NB4 (cell line): ENCODE results near the gene TYW5.
A peak's percentile ranks its signal among the peaks of the same experiment; 100 is the strongest.

Experiments used
- DNase-seq: peaks from one replicate; pipeline ENCODE4 v3.0.0; 2010; ENCODE audit warnings: low read depth
- H3K4me3 ChIP-seq: one replicate; pipeline ENCODE4 v1.5.1; 2011; ENCODE audit warnings: mild to moderate bottlenecking, low read depth, low read length, moderate library complexity
- CTCF ChIP-seq: IDR thresholded peaks from one replicate; pipeline ENCODE4 v1.5.1; 2012; ENCODE audit warnings: low read depth, low read length
- MAX ChIP-seq: IDR thresholded peaks from 2 replicates; pipeline ENCODE4 v1.6.1; 2011; ENCODE audit warnings: low read depth, low read length
- MYC ChIP-seq: IDR thresholded peaks from 2 replicates; pipeline ENCODE4 v1.6.1; 2011; ENCODE audit warnings: low read depth, low read length
- POLR2A ChIP-seq: IDR thresholded peaks from 2 replicates; pipeline ENCODE4 v1.6.1; 2011; ENCODE audit warnings: mild to moderate bottlenecking; ENCODE audit not compliant: insufficient read length; ENCODE audit errors: extremely low read depth

The TYW5 gene

DNA sequence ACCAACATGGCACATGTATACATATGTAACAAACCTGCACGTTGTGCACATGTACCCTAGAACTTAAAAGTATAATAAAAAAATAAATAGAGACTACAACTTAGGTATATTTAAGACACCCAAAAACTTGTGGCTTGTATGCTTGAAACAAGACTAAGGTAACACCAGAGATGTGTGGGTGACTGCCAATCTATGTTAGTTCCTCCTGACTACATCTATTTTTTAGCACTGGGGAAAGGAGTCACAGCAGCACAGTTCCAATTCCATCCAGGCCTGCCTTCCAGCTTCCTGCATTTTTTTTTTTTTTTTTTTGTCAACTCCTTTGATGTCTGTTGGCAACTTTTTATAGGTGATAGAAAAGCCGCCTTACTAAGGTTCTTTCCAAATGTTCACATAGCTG is 26.0 kb downstream of the TYW5 start:
- DNase-seq, result no peak
- no peak overlapping the region for H3K4me3 ChIP-seq
- TF ChIP-seq CTCF, result no peak
- TF ChIP-seq POLR2A, result no peak
- TF ChIP-seq MAX, result no peak
- TF ChIP-seq MYC, result no peak

DNA sequence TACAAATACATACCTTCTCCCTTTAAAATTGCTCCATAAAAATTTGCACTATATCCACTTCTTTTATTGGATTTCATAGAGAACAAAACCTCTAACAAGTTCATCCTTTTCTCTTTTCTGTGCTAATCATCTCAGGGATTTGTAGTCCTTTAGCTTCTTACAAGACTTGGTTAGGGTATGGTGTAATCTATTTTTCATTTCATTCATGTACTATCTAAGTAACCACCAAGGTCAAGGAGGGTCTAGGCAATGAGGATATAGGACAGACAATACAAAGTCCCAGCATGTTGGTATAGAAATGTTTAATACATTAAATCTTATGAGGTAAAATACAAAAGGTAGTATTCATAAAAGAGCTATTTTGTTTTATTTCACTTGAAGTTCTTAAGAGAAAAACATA is 26.7 kb downstream of the TYW5 start:
- no peak overlapping the region for H3K4me3 ChIP-seq
- no peak for TF ChIP-seq MYC
- TF ChIP-seq CTCF, result no peak
- no peak for TF ChIP-seq POLR2A
- no peak for TF ChIP-seq MAX
- DNase-seq, result no peak

DNA sequence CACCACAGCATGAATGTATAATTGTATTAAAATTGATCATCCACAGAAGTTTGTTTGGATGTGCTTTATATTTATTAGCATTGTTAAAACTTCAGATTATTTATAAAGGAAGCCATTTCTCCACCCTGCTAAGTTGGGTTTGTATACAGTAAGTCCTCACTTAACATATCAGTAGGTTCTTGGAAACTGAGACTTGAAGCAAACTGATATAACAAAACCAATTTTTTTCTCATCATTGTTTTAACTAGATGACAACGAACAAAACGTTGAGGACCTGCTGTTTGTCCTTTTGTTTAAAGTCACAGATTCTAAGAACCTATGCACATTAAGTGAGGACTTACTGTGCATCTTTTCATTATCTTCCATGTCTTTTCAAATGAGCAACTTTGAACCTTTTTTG is 27.1 kb downstream of the TYW5 start:
- no peak for TF ChIP-seq MYC
- no peak for TF ChIP-seq POLR2A
- no peak for TF ChIP-seq CTCF
- TF ChIP-seq MAX, result no peak
- no peak for DNase-seq
- H3K4me3 ChIP-seq, result no peak overlapping the region

DNA sequence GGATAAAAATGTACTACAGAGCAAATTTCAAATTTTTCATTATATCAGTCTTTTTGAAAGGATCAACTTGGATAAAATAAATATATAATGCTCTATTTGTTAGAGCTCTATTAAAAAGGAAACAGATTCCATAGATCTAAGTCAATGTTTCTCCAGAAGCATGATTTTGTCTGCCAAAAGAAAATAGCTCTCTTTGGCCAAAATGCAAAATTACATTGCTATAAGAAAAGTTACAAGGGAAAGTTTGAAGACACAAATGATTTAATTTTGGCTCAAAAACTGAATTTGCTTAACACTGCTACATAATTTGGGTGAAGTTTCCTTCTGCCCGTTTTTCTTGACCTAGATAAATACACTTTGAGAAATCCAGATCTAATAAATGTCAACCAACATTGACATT is 28.5 kb downstream of the TYW5 start:
- no peak overlapping the region for H3K4me3 ChIP-seq
- no peak for DNase-seq
- TF ChIP-seq MYC (no peak), POLR2A (no peak), MAX (no peak), CTCF (no peak)

DNA sequence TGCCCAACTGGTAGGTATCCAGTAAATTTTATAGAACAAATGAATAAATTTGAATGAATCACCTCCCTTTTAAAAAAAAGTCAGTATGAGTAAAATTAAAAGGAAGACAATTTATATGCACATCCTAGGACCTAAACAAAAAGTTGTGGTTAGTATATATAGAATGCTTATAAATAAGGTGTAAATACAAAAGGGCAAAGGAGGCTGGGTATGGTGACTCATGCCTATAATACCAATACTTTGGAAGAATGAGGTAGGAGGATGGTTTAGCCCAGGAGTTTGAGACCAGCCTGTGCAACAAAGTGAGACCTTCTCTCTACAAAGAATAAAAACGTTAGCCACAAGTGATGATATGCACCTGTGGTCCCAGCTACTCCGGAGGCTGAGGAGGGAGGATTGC is 31.4 kb downstream of the TYW5 start:
- TF ChIP-seq POLR2A, result no peak
- TF ChIP-seq MAX, result no peak
- no peak for TF ChIP-seq CTCF
- no peak overlapping the region for H3K4me3 ChIP-seq
- no peak for DNase-seq

GRCh38 chr2:199922856-199923255 is 32.4 kb downstream of the TYW5 start:
- peak; percentile 43 for DNase-seq
- peak; percentile 86 for TF ChIP-seq MAX
- no peak for TF ChIP-seq POLR2A

More at GRCh38 chr2:199922856-199923255, 32.4 kb downstream of the TYW5 start:
- H3K4me3 ChIP-seq, result no peak overlapping the region
